ENCODE results near the gene NDUFB3. TPM values are rescaled to one million over a fixed set of nuclear protein-coding genes. Genes with fewer than 3 reads are reported as not detected.

Gene NDUFB3
- polyA plus RNA-seq, 1 donor (not counting 4 experiments of a cell fraction or from before 2014, with no cell fraction given) = 220 TPM

- peak overlapping the region; percentile 78 to 97 (median 96) for H3K4me3 ChIP-seq (ENCODE audit: control insufficient read depth in 2 of 3, extremely low read depth in 1 of 3, insufficient read depth in 2 of 3, low read depth in 1 of 3, low read length in 3 of 3)
- no peaks in the 10 kb centered on the region for H3K36me3 ChIP-seq (ENCODE audit: control insufficient read depth in 2 of 2, extremely low read depth in 1 of 2, insufficient read depth in 2 of 2, low read length in 2 of 2)
- peak overlapping the region; percentile 97 for H3K9ac ChIP-seq (ENCODE audit: control insufficient read depth, extremely low read depth, insufficient read depth, low read length)
- peak overlapping the region; percentile 99 for H2AFZ ChIP-seq (ENCODE audit: control insufficient read depth, low read length)
- peak overlapping the region; percentile 76 for H3K4me2 ChIP-seq (ENCODE audit: control insufficient read depth, extremely low read depth, insufficient read depth, low read depth, low read length)
- H3K79me2 ChIP-seq (ENCODE audit: control insufficient read depth, insufficient read depth, low read length) = peaks cover 72% of the 10 kb centered on the region
- no peaks in the 10 kb centered on the region for H3K9me3 ChIP-seq (ENCODE audit: control insufficient read depth, low read depth, low read length)
- H3K4me1 ChIP-seq (ENCODE audit: control insufficient read depth, extremely low read depth, insufficient read depth, low read length) = peaks cover 22% of the 10 kb centered on the region
- H3K27me3 ChIP-seq (ENCODE audit: control insufficient read depth, extremely low read depth, insufficient read depth, low read length) = no peaks in the 10 kb centered on the region
- dilution Hi-C loops (cut with MboI; ENCODE audit: extremely low pct_ligation_motif_present, low sequenced_read_pairs) = no loop called here
- no peaks in the 10 kb centered on the region for H3K9me1 ChIP-seq (ENCODE audit: control insufficient read depth, extremely low read depth, insufficient read depth, low read length)
- H4K20me1 ChIP-seq (ENCODE audit: control insufficient read depth, extremely low read depth, insufficient read depth, low read length) = no peaks in the 10 kb centered on the region
- FAIRE-seq (no peak), DNase-seq (ENCODE audit: low read depth, low spot score) (no peak)
- TF ChIP-seq EZH2 (IDR thresholded peaks at IDR 0.05; ENCODE audit: low read length) (no peak), CTCF (optimal IDR thresholded peaks at IDR 0.05 in 1 of 3, IDR thresholded peaks at IDR 0.05 in 1 of 3, conservative IDR thresholded peaks at IDR 0.05 in 1 of 3; ENCODE audit: extremely low read depth in 1 of 3, insufficient read depth in 2 of 3, low read length in 3 of 3) (no peak)
- H3K27ac ChIP-seq (ENCODE audit: control insufficient read depth, insufficient read depth, low read length) = peak overlapping the region; percentile 99
Measured at GRCh38 chr2:201072201-201072530, 365 bp downstream of the NDUFB3 start.

GRCh38 chr2:201073071-201073470, 1.3 kb downstream of the NDUFB3 start:
- peak overlapping the region; percentile 78 to 97 (median 96) for H3K4me3 ChIP-seq (ENCODE audit: control insufficient read depth in 2 of 3, extremely low read depth in 1 of 3, insufficient read depth in 2 of 3, low read depth in 1 of 3, low read length in 3 of 3)
- H3K27ac ChIP-seq (ENCODE audit: control insufficient read depth, insufficient read depth, low read length) = no peak overlapping the region
- H3K36me3 ChIP-seq (ENCODE audit: control insufficient read depth in 2 of 2, extremely low read depth in 1 of 2, insufficient read depth in 2 of 2, low read length in 2 of 2) = no peaks in the 10 kb centered on the region
- dilution Hi-C loops (cut with MboI; ENCODE audit: extremely low pct_ligation_motif_present, low sequenced_read_pairs) = no loop called here
- H4K20me1 ChIP-seq (ENCODE audit: control insufficient read depth, extremely low read depth, insufficient read depth, low read length) = no peaks in the 10 kb centered on the region
- no peaks in the 10 kb centered on the region for H3K9me1 ChIP-seq (ENCODE audit: control insufficient read depth, extremely low read depth, insufficient read depth, low read length)
- no peak overlapping the region for H3K9ac ChIP-seq (ENCODE audit: control insufficient read depth, extremely low read depth, insufficient read depth, low read length)
- no peak overlapping the region for H2AFZ ChIP-seq (ENCODE audit: control insufficient read depth, low read length)
- H3K4me1 ChIP-seq (ENCODE audit: control insufficient read depth, extremely low read depth, insufficient read depth, low read length) = peaks cover 21% of the 10 kb centered on the region
- TF ChIP-seq EZH2 (IDR thresholded peaks at IDR 0.05; ENCODE audit: low read length) (no peak), CTCF (optimal IDR thresholded peaks at IDR 0.05 in 1 of 3, IDR thresholded peaks at IDR 0.05 in 1 of 3, conservative IDR thresholded peaks at IDR 0.05 in 1 of 3; ENCODE audit: extremely low read depth in 1 of 3, insufficient read depth in 2 of 3, low read length in 3 of 3) (no peak)
- DNase-seq (ENCODE audit: low read depth, low spot score) (no peak), FAIRE-seq (no peak)
- peak overlapping the region; percentile 76 for H3K4me2 ChIP-seq (ENCODE audit: control insufficient read depth, extremely low read depth, insufficient read depth, low read depth, low read length)
- no peaks in the 10 kb centered on the region for H3K9me3 ChIP-seq (ENCODE audit: control insufficient read depth, low read depth, low read length)
- H3K27me3 ChIP-seq (ENCODE audit: control insufficient read depth, extremely low read depth, insufficient read depth, low read length) = no peaks in the 10 kb centered on the region
- peaks cover 66% of the 10 kb centered on the region for H3K79me2 ChIP-seq (ENCODE audit: control insufficient read depth, insufficient read depth, low read length)
